SH-SY5Y (cell line): ENCODE measurements around the gene MACROD2.

Experiments
- GATA2 ChIP-seq: IDR thresholded peaks from 2 replicates; pipeline ENCODE4 v1.6.1; 2011; ENCODE audit warnings: mild to moderate bottlenecking, low read depth, low read length
- GATA3 ChIP-seq: IDR thresholded peaks from 2 replicates; pipeline ENCODE4 v1.6.1; 2011; ENCODE audit warnings: low read depth, mild to moderate bottlenecking, low read length, moderate library complexity

- no peak for TF ChIP-seq GATA2
- no peak for TF ChIP-seq GATA3
Measured at GRCh38 chr20:15857173-15857784, 1862.0 kb downstream of the MACROD2 start.
